Activated CD8-positive, alpha-beta memory T cell treated with anti-CD3 and anti-CD28 coated beads for 4 hours (primary cell): Measurements from ENCODE around the gene CBFA2T2.
A peak's percentile ranks its signal among the peaks of the same experiment; 100 is the strongest.

Experiments
- DNase-seq, 2 donors: peaks; one replicate each; pipeline ENCODE4 v3.0.0-alpha.2; 2020; ENCODE audit warnings: low read depth in 2 of 2

The CBFA2T2 gene

GRCh38 chr20:33677991-33678702 lies 188.3 kb downstream of the CBFA2T2 start:
- DNase-seq = no peak

DNA sequence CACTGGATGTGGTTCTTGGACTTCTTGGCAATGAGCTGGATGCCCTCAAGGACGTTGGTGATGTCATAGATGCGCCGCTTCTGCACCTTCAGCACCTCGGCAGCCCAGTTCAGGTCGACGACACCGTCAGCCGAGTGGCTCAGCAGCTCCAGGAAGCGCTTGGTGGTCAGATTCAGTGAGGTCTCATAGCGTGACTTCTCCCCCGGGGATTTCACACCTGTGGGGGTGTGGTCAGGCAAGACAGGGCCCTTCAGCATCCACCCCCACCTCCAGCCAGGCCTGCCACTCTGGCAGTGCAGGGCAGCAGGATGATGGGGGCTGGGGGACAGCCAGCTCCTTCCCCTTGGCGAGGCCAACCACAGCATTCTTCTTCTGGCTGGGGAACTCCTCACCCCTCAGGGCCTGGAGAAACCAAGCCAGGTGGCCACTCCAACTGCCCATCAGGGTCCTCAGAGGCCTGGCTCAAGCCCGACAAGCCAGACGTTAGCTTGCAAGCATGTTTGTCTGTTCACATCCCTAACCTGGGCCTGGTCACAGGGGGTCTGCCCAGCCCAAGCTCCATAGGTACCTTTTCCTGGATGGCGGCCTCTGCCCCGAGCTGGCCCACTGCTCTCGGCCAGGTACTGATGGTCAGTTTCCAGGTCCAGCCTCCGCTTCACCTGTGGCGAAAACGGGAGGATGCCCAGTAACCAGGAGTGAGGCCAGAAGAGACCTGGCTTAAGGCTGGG lies 190.0 kb downstream of the CBFA2T2 start:
- no peak for DNase-seq

DNA sequence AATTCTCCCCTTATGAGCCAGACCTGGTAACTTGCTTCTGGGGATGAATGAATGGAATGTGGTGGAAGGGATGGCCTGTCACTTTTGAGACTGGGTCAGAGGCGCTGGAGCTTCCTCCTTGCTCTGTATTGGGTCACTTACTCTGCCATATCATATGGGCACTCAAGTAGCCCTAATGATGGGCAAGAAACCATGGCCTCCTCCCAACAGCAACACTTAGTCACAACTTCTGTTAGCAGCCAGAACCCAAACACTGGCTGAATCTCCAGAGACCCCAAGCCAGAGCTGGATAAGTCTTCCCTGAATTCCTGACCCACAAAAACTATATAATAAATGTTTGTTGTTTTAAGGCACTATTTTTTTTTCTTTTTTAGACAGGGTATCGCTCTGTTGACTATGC lies 190.8 kb downstream of the CBFA2T2 start:
- no peak for DNase-seq

- DNase-seq = no peak
These were observed 191.4 kb downstream of the CBFA2T2 start for GRCh38 chr20:33681288-33681687.

DNA sequence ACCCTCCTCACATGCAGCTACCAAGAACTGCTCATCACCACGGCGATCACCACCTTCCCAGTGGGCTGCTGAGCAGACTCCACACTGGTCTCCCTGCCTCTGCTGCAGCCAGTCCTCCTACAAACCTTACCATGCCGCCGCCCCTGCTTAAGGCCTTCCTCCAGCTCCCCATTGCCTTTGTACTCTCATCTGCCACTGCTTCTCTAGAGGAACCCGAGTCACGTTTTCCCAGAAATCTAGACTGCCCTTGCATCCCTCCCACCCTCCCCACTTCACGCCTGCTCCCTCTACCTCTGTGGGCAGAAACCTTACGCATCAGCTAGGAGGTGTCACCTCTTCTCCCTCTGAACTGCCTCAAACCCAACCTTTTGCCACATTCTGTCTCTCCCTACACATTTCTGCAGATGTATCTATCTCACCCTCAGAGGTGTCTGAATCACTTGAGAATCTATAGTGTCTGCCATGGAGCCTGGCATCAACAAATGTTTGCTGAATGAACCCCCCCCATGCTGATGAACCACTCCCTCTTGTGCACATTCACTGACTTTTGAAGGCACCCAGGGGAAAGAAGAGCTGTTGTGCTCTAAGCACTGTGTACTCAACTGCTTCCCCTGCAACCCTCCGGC lies 191.9 kb downstream of the CBFA2T2 start:
- DNase-seq = no peak

- DNase-seq = no peak
These were observed 194.8 kb downstream of the CBFA2T2 start for GRCh38 chr20:33684533-33685327.

- no peak for DNase-seq
These were observed 195.6 kb downstream of the CBFA2T2 start for GRCh38 chr20:33685328-33686099.

DNA sequence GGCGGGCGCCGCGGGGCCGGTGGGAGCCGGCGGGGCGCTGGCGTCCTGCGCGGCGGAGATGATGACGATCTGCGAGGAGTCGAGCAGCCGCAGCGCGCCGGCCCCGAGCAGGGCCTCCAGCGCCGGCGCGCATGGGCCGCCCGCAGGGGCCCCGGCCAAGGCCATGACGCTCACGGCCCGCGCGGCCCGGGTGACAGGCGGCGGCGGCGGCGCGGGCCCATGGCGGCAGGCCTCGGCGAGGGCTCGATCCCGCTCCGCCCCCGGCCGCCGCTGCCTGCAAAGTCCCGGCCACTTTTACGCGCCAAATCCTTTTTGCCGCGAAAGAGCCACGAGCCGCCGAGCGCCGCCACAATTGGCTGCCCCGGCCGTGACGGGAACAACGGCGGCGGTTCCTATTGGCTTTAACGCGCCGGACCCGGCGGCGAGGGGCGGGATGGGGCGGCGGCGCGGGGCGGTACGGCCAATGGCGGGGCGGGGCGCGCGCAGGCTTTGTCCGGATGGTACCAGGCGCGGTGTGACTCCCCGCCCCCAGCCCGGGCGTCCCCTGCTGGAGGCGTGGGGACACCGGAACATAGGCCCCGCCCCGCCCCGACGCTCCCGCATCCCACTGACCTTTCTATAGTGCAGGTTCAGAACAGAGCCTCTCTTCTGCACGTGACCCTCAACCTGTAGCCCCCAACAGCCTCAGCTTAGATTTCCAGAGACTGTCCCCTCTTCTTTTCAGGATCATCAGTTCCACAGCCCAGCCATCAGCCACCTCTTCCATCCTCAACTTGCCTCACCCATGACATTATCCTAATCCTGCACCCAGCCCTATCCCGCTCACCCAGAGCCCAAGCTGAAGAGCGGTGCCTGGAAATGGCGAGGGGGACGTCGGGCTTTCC lies 196.4 kb downstream of the CBFA2T2 start, which contains the start of gene E2F1:
Gene E2F1, minus strand, starts transcription at position 286 of the 884 bp plus-strand sequence. Its CDS starts 121 bp downstream, at position 165.
- peak; percentile 83 to 90 for DNase-seq

GRCh38 chr20:33686984-33687366 lies 197.1 kb downstream of the CBFA2T2 start:
- DNase-seq = no peak

DNA sequence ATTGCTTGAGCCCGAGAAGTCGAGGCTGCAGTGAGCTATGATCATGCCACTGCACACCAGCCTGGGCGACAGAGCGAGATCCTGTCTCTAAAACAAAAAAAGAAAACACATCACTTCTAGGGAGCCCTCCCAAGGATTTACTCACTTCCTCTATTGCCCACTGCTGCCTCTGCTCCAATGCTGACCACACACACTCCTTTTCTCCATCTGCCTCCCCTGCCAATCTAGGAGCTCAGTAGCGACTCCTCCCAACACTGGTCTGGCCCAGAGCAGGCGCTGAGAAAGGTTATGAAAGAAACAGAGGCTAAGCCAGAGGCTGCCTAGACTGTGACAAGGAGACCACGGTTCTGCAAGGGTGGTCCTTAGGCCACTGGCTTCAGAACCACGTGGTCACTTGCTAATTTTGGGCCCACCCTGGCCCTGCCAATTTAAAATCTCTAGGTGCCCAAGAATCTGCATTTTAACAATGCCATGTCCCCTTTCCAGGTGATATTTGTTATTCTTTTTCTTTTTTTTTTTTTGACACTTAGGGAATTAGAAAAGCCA lies 197.5 kb downstream of the CBFA2T2 start:
- no peak for DNase-seq

GRCh38 chr20:33687993-33688937 lies 198.4 kb downstream of the CBFA2T2 start:
- no peak for DNase-seq

GRCh38 chr20:33688938-33689424 lies 199.1 kb downstream of the CBFA2T2 start:
- DNase-seq = no peak

GRCh38 chr20:33689493-33689892 lies 199.6 kb downstream of the CBFA2T2 start:
- no peak for DNase-seq

DNA sequence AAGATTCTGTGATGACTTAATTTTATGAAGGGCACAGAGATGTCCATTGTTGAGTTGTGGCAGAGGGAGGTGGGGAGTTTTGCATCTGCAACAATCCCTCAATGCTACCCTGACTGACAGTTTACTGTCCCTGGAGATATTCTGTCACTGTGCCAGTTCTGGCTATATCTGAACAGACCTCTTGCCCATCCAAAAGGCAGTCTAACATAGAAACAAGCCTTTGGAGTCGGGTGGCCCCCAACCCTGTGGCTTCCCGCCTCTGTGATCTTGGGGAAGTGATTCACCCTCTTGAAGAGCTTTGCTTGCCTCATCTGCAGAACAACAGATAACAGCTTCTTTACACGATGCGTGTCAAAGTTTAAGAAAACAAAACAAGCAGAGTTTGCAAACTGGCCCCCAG lies 200.1 kb downstream of the CBFA2T2 start:
- DNase-seq = peak in 1 of 2 donors; percentile 33

DNA sequence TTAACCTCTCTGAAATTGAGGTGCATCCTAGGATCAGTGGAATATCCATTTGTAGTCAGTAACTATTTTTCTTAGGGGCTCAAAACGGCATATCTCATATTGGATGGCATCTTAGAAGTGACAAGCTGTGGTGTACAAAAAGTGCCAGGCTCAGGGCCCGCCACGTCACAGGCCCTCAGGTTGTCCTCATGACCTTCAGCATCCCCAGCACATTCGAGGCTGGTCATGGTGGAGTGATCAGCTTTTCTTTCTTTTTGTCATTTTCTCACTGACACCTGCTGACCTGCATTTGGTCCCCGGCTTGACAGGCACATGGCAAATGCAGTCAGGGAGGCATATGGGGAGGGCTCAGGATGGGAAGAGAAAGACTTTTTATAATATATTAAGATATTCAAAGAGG lies 203.4 kb downstream of the CBFA2T2 start:
- DNase-seq = no peak

- no peak for DNase-seq
These were observed 204.1 kb downstream of the CBFA2T2 start for GRCh38 chr20:33693741-33694638.

DNA sequence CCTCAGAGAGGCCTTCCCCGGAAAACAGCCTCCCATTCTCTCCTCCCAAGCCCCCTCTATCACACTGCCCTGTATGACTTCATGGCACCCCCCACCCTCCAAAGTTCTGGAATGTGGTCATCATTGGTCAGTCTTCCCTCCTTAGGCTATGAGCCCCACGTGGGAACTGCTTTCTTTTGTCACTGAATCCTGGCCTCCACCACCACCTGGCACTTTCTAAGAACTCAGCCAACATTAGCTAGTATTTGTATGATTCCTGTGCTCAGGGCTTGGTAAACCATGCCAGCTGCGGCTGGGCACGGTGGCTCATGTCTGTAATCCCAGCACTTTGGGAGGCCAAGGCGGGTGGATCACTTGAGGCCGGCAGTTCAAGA lies 204.7 kb downstream of the CBFA2T2 start:
- DNase-seq = no peak

DNA sequence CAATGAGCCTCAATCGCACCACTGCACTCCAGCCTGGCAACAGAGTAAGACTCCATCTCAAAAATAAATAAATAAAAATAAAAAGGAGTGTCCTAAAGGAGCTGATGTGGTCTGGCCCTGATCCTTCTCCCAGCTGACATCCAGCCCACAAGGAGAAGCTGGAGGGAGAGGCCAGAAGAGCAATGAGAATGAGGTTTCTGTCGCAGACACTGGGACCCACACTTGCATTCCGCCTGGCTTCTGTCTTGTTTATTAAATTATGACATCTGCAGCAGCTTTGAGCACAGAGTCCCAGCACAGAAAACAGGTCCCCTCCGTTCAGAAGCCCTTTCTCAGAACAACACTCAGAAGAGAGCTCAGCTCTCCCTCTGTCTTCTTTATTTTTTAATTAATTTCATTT lies 206.6 kb downstream of the CBFA2T2 start:
- no peak for DNase-seq
